Measurements from ENCODE around the gene SMIM9.
"Not testable (repeated sequence)": the region's sequence is repeated elsewhere in the genome, so short reads cannot be mapped to it uniquely, and the experiment has no call there.

- TF ChIP-seq CTCF, POLR2A (IDR thresholded peaks at IDR 0.05): not testable (repeated sequence)
Measured at GRCh38 chrX:154816326-154816898, 18.1 kb downstream of the SMIM9 start.
